Breast epithelium (tissue), 4 donors: ENCODE data around the gene ZSWIM3. TPM values are rescaled to one million over a fixed set of nuclear protein-coding genes. Genes with fewer than 3 reads are reported as not detected.
A peak's percentile ranks its signal among the peaks of the same experiment; 100 is the strongest.

Experiments
- DNase-seq, 2 donors: peaks; one replicate each; pipeline ENCODE4 v3.0.0-alpha.2; 2019; ENCODE audit warnings: low spot score in 2 of 2
- H3K27ac ChIP-seq, 2 donors: fragments of 200-600 bp; sonication (generic) in 1 of 2; one replicate each; pipeline ENCODE4 v1.5.1; 2016 to 2019; ENCODE audit warnings: mild to moderate bottlenecking in 1 of 2
- H3K27me3 ChIP-seq, 2 donors: fragments of 200-600 bp; sonication (generic) in 1 of 2; one replicate each; pipeline versions ENCODE4 v1.5.1 to v1.6.0; 2017 to 2019; ENCODE audit warnings: control low read depth in 1 of 2, mild to moderate bottlenecking in 1 of 2
- H3K36me3 ChIP-seq: fragments of 200-600 bp; one replicate; pipeline ENCODE4 v1.5.1; 2019
- H3K4me1 ChIP-seq, 2 donors: fragments of 200-600 bp; sonication (generic); one replicate each; pipeline ENCODE4 v1.5.1; 2016 to 2019; ENCODE audit warnings: control low read depth in 1 of 2
- H3K4me3 ChIP-seq, 3 donors: fragments of 200-600 bp; sonication (generic); 1 replicate in 2 of 3; 2 replicates in 1 of 3; pipeline ENCODE4 v1.5.1; 2016 to 2019; ENCODE audit warnings: mild to moderate bottlenecking in 3 of 3, moderate library complexity in 2 of 3
- H3K9me3 ChIP-seq, 2 donors: fragments of 200-600 bp; sonication (generic) in 1 of 2; one replicate each; pipeline ENCODE4 v1.5.1; 2016 to 2019; ENCODE audit warnings: control low read depth in 1 of 2
- POLR2A ChIP-seq: fragments of 450-650 bp; IDR thresholded peaks from one replicate; pipeline ENCODE4 v1.6.1; 2016; ENCODE audit warnings: antibody characterized with exemption, mild to moderate bottlenecking, moderate library complexity
- POLR2AphosphoS5 ChIP-seq, 3 donors: sonication (generic); formaldehyde crosslinking; IDR thresholded peaks; one replicate each; pipeline ENCODE4 v1.6.1; 2017; ENCODE audit warnings: antibody characterized with exemption in 3 of 3
- intact Hi-C: fragments of 100-400 bp; cut with DNase I; formaldehyde crosslinking; loops from one replicate; pipeline ENCODE4 v1.15.1; 2023; ENCODE audit warnings: low total_unique reads
- total RNA-seq, 3 donors: library from RNA; depleted of rRNA; stranded (reverse); fragments of >200 nt; gene quantifications; one replicate each; pipeline ENCODE4 v1.1.0, GENCODE V29; 2016
- TF ChIP-seq, protein P1 (sequence below), 3 donors: fragments of 450-650 bp; IDR thresholded peaks; one replicate each; pipeline ENCODE4 v1.5.1; 2016 to 2017; ENCODE audit warnings: antibody characterized with exemption in 3 of 3, mild to moderate bottlenecking in 3 of 3, moderate library complexity in 3 of 3

ZSWIM3 gene
- total RNA-seq, 3 donors from 2014 or later = 1.9 to 5.4 (median 4.9) TPM

DNA sequence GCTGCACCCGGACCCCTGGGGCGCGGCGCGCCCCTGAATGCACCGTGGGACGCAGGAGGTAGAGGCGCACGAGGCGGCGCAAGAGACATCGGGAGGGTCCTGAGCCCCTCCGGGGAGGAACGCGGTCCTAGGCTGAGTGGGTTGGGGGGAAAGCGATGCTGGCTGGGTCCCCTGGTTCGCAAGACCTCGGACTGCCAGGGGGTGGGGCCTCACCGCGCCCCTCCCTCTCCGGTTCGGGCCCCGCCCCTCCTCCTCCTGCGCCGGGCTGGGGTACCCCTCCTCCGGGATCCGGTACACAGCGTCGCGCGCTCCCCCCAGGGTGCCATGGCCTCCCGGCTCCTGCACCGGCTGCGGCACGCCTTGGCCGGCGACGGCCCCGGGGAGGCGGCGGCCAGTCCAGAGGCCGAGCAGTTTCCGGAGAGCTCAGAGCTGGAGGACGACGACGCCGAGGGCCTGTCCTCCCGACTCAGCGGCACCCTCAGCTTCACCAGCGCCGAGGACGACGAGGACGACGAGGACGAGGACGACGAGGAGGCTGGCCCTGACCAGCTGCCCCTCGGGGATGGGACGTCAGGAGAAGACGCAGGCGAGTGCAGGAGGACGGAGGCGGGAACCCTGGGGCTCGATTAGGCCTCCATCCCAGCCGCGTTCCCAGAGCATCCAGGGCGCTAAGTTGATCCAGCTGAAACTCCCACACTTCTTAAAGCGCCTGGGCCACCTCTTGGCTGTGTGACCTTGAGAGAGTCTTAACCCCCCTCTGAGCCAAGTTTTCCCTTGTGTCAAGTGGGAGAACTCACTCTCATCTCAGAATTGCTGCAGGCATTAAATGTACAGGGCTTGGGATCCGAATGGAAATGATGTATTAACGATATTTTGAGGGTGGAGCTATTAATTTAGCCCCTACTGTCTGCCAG lies 23.3 kb upstream of the ZSWIM3 start:
- TF ChIP-seq, protein P1, sequence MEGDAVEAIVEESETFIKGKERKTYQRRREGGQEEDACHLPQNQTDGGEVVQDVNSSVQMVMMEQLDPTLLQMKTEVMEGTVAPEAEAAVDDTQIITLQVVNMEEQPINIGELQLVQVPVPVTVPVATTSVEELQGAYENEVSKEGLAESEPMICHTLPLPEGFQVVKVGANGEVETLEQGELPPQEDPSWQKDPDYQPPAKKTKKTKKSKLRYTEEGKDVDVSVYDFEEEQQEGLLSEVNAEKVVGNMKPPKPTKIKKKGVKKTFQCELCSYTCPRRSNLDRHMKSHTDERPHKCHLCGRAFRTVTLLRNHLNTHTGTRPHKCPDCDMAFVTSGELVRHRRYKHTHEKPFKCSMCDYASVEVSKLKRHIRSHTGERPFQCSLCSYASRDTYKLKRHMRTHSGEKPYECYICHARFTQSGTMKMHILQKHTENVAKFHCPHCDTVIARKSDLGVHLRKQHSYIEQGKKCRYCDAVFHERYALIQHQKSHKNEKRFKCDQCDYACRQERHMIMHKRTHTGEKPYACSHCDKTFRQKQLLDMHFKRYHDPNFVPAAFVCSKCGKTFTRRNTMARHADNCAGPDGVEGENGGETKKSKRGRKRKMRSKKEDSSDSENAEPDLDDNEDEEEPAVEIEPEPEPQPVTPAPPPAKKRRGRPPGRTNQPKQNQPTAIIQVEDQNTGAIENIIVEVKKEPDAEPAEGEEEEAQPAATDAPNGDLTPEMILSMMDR (IDR thresholded peaks at IDR 0.05) = no peak
- TF ChIP-seq POLR2A (peak; percentile 26), POLR2AphosphoS5 (IDR thresholded peaks at IDR 0.05) (peak; percentile 37 to 79 (median 38))
- intact Hi-C loops = no loop called here
- DNase-seq = peak; percentile 61 to 67
- Histone ChIP-seq H3K27me3 (no peaks in the 10 kb centered on the region), H3K4me1 (peaks cover 4 to 8% of the 10 kb centered on the region in 2 donors), H3K4me3 (peak overlapping the region; percentile 68 to 94 (median 80)), H3K36me3 (no peaks in the 10 kb centered on the region), H3K9me3 (no peaks in the 10 kb centered on the region), H3K27ac (peak overlapping the region; percentile 93 to 97)

DNA sequence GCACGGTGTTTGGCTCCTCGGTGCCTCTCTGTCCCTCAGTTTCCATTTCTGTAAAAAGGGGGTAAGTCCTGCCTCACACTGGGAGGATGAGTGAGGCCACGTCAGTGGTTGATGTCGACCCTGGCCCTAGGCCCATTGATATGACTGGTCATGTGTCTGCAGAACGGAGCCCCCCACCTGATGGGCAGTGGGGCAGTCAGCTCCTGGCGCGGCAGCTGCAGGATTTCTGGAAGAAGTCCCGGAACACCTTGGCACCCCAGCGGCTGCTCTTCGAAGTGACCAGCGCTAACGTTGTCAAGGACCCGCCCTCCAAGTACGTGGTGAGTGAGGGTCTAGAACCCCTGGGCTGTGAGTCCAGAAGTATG lies 22.6 kb upstream of the ZSWIM3 start:
- H3K27ac ChIP-seq = peak overlapping the region; percentile 93 to 97
- H3K36me3 ChIP-seq = peaks cover 1% of the 10 kb centered on the region
- H3K4me1 ChIP-seq = peaks cover 4 to 8% of the 10 kb centered on the region in 2 donors
- no peak for DNase-seq
- intact Hi-C loops = no loop called here
- H3K4me3 ChIP-seq = peak overlapping the region; percentile 68 to 94 (median 80)
- H3K9me3 ChIP-seq = no peaks in the 10 kb centered on the region
- TF ChIP-seq POLR2A = no peak
- TF ChIP-seq, protein P1 (IDR thresholded peaks at IDR 0.05) = no peak
- H3K27me3 ChIP-seq = no peaks in the 10 kb centered on the region

DNA sequence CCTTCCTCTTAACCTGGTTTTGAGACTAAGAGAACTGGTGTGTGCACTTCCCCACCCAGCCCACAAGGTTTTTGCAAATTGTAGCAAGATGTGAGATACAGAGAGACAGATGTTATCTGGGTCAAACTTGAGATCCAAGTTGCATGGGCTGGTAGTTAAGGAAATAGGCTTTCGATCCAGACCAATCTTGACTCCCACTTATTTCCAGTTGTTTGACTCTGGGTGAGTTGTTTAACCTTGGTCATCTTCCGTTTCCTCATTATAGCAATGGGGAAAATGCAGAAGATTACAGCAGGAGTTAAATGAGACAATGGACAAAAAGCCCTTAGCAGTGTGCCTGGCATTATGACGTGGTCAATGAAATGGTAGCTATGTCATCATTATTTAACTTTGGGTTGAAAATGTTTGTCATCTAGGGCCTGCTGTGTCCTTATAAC lies 22.1 kb upstream of the ZSWIM3 start:
- intact Hi-C loops = no loop called here
- no peaks in the 10 kb centered on the region for H3K9me3 ChIP-seq
- H3K4me3 ChIP-seq = peak overlapping the region; percentile 68 to 94 (median 80)
- TF ChIP-seq, protein P1 (IDR thresholded peaks at IDR 0.05) = no peak
- TF ChIP-seq POLR2AphosphoS5 (IDR thresholded peaks at IDR 0.05) (no peak), POLR2A (no peak)
- peaks cover 4% of the 10 kb centered on the region for H3K36me3 ChIP-seq
- peaks cover 4 to 8% of the 10 kb centered on the region in 2 donors for H3K4me1 ChIP-seq
- DNase-seq = no peak
- H3K27ac ChIP-seq = peak overlapping the region; percentile 93 to 97
- no peaks in the 10 kb centered on the region for H3K27me3 ChIP-seq

DNA sequence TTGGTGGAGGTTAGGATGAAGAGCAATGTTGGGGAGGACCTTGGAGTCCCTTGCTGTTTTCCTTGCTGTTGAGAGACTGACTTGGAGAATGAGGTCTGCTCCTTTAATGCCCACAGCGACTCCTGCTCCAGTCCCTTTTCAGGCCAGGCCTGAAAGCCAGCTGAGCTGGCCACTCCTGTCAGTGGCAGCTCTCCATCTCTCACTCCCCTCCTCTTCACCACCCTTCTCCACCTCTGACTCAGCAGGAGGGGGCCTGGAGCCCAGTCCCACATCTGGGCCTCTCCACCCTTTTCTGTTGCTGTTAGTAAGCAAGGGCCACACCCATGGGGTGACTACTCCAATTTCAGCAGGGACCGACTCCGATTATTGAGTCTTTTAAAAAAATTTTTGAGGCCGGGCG lies 21.6 kb upstream of the ZSWIM3 start:
- TF ChIP-seq POLR2A (no peak), POLR2AphosphoS5 (IDR thresholded peaks at IDR 0.05) (no peak)
- TF ChIP-seq, protein P1 (IDR thresholded peaks at IDR 0.05) = no peak
- no peak for DNase-seq
- Histone ChIP-seq H3K9me3 (no peaks in the 10 kb centered on the region), H3K4me1 (peaks cover 4 to 8% of the 10 kb centered on the region in 2 donors), H3K36me3 (peaks cover 4% of the 10 kb centered on the region), H3K27me3 (no peaks in the 10 kb centered on the region), H3K4me3 (peak overlapping the region; percentile 68 to 94 (median 80)), H3K27ac (peak overlapping the region; percentile 1 to 97)
- intact Hi-C loops = no loop called here

DNA sequence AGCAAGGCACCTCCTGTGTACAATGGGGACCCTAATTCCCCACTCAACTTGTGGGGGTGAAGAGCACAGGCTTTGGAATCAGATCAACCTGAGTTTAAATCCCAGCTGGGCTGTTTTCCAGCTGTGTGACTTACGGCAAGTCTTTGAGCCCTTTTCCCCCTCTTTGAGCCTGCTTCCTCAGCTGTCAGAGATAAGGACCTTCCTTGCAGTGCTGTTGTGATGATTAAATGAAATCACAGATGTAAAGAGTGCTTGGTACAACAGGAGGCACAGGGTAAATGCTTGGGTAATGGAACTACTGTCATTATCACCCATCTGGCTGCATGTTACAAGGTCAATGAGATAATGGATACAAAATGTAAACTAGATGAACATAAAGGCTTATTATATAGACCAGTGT lies 20.6 kb upstream of the ZSWIM3 start:
- TF ChIP-seq POLR2AphosphoS5 (IDR thresholded peaks at IDR 0.05) = no peak
- TF ChIP-seq POLR2A = no peak
- TF ChIP-seq, protein P1 (IDR thresholded peaks at IDR 0.05) = no peak
- Histone ChIP-seq H3K4me3 (peak overlapping the region in 2 of 3 donors; percentile 8 to 39), H3K27ac (peak overlapping the region in 1 of 2 donors; percentile 67), H3K36me3 (peaks cover 4% of the 10 kb centered on the region), H3K27me3 (no peaks in the 10 kb centered on the region), H3K4me1 (peaks cover 4 to 8% of the 10 kb centered on the region in 2 donors), H3K9me3 (no peaks in the 10 kb centered on the region)
- intact Hi-C loops = no loop called here
- DNase-seq = no peak
